GM19324 (cell line): ENCODE results near the gene DVL2.

Source experiments
- ATAC-seq: cut with Tn5 transposase; IDR thresholded peaks from one replicate; pipeline ENCODE4 v1.9.1; 2021; ENCODE audit warnings: mild to moderate bottlenecking, moderate library complexity; ENCODE audit not compliant: unreplicated experiment, low FRiP score

The DVL2 gene

DNA sequence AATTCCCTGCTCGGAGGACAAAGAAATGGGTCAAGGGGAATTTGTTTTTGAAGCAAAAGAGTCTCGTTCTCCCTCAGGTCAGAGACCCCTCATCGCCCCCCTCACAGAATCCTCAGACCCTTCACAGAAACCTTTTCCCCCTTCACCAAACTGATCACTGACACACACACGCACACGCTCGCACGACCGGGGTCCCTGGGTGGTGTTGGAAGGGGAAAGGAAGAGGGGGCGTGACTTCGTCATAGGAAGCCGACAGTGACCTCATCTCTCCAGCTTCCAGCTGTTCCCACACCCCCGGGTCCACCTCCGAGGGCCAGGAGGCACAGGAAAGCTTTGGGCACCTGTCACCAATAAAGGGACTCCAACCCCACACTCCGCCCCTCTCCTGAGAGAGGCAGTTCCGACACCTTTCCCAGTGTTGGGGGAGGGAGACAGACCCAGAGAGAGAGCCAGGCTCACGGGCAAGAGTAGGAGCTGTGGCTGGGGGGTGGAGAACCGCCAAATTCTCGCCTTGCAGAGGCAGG is 56.3 kb downstream of the DVL2 start:
- no peak for ATAC-seq

DNA sequence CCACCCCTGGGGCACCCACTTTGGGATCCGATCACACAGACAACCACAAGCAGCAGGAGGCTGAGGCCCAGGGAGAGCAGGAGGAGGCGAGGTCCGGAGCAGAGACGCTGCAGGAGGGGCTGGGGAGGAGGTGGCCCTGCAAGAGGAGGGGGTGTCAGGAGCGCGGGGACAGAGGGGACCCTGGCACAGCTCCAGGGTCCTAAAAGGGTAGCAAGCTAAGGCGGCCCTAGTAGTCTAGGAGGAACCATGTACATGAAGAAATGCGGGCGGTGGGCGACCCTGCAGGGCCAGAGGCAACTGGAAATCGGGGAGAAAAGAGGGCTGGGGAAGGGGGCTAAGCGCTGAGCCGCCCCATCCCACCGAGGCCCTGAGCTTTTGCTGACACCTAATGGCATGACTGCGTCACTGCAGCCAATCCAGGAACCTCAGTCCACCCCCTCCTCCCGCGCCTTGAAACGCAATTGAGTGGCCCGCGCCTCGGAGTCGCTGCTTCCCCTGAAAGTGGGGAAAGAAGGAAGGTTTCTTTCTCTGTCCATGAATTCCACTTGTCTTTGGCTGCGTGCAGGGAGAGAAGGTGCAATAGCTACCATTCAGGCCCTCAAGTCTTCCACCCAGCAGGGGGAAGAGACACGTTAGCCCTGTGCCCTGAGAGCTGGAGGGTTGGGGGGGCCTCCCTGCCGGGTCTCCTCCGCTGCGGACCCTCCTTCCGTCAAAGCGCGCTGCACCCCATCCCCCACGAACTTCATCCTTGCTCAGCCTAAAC is 56.9 kb downstream of the DVL2 start:
- no peak for ATAC-seq

DNA sequence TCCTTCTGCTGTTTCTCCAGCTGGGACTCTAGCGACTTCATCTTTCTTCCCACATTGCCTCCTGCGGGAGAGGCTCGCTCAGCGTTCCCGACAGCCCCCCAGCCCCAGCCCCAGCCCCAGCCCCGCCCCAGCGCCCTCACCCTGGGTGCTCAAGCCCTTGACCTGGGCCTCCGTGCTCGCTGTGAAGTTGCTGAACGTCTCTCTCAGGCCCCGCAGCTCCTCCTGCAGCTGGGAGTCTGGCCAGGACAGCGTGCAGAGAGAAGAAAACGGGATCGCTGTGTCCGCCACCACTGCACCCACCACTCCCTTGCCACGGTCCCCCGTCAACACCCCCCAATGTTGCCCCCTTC is 57.5 kb downstream of the DVL2 start:
- ATAC-seq = no peak

DNA sequence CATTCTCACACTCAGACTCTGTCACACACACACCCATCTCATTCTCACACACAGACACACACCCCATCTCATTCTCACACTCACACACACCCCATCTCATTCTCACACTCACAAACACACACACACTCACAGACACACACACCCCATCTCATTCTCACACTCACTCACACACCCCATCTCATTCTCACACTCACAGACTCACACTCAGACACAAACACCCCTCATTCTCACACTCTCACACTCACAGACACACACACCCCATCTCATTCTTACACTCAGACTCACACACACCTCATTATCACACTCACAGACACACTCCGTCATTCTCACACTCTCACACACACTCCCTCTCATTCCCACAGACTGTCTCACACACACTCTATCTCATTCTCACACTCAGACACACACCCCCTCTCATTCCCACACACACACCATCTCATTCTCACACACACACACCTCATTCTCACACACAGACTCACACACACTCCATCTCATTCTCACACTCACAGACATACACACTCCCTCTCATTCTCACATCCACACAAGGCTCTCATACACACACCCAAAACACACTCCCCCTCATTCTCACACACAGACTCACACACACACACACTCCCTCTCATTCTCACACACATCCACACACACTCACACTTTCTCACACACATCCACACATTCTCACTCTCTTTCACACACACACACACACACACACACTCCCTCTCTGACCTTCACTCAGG is 58.0 kb downstream of the DVL2 start:
- no peak for ATAC-seq
